Duodenal mucosa (tissue), 2 donors: ENCODE measurements around the gene SDK1.

Experiments used
- H3K27ac ChIP-seq: one replicate; pipeline ENCODE4 v1.7.0; 2013; ENCODE audit warnings: low read depth, low read length
- H3K27me3 ChIP-seq, 2 donors: one replicate each; pipeline ENCODE4 v1.7.0; 2013; ENCODE audit warnings: low read length in 2 of 2, control low read depth in 1 of 2; ENCODE audit not compliant: insufficient read depth in 2 of 2, control insufficient read depth in 1 of 2
- H3K36me3 ChIP-seq, 2 donors: one replicate each; pipeline ENCODE4 v1.7.0; 2013; ENCODE audit warnings: low read length in 2 of 2, control low read depth in 1 of 2; ENCODE audit not compliant: insufficient read depth in 2 of 2, control insufficient read depth in 1 of 2
- H3K4me1 ChIP-seq, 2 donors: one replicate each; pipeline ENCODE4 v1.7.0; 2013; ENCODE audit warnings: low read length in 2 of 2, control low read depth in 1 of 2; ENCODE audit not compliant: insufficient read depth in 2 of 2, control insufficient read depth in 1 of 2
- H3K4me3 ChIP-seq, 2 donors: one replicate each; pipeline ENCODE4 v1.7.0; 2013; ENCODE audit warnings: low read length in 2 of 2, low read depth in 1 of 2
- H3K9ac ChIP-seq, 2 donors: one replicate each; pipeline ENCODE4 v1.7.0; 2013; ENCODE audit warnings: low read length in 2 of 2, low read depth in 1 of 2
- H3K9me3 ChIP-seq, 2 donors: one replicate each; pipeline ENCODE4 v1.7.0; 2013; ENCODE audit warnings: low read length in 2 of 2, control low read depth in 1 of 2; ENCODE audit not compliant: control insufficient read depth in 1 of 2

Gene SDK1

DNA sequence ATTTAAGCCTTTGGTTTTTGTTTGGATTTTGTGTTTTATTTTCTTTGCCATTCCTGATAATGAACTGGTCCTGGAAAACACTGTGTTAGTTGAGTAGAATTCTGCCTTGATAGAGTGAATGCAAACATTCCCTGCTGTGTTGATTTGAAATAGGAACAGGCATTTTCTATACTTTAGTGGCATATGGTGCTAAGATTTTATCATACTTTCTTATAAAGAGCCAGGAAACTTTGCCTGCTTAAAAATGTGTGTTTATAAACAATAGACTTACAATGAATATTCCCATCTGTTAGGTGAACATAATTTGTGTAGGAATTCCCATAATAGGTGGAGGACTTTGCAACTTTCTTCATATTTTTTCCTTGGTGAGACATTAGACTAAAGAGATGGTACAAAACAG is 333.3 kb downstream of the SDK1 start:
- Histone ChIP-seq H3K27me3 (no peaks in the 10 kb centered on the region), H3K4me1 (no peaks in the 10 kb centered on the region), H3K9me3 (peaks cover 0 to 6% of the 10 kb centered on the region in 2 donors), H3K27ac (no peak overlapping the region), H3K9ac (no peak overlapping the region), H3K36me3 (no peaks in the 10 kb centered on the region), H3K4me3 (no peak overlapping the region)

DNA sequence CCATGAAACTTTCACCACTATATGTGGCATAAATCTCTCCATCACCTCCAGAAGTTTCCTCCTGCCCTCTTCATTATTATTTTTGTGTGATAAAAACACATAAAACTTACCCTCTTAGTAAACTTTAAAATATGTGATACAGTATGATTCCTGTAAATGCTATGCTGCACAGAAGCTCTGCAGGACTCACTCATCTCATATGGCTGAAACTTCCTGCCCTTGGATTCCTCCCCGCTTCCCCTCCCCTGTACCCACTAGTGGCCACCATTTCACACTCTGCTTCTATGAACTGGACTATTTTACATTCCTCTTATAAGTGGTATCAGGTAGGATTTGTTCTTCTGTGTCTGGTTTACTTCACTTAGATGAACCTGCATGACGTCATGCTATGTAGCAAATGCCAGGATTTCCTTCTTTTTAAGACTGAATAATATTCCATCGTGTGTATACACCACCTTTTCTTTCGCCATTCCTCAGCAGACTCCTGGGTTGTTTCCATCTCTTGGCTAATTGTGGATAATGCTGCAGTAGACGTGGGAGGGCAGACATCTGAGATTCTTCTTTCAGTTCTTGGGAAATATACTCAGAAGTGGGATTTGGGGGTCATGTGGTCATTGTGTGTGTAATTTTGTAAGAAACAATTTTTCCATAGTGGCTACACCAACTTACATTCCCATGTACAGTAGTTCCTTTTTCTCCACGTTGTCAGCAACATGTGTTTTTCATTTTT is 335.2 kb downstream of the SDK1 start:
- Histone ChIP-seq H3K27ac (no peak overlapping the region), H3K36me3 (no peaks in the 10 kb centered on the region), H3K4me3 (no peak overlapping the region), H3K9ac (no peak overlapping the region), H3K4me1 (no peaks in the 10 kb centered on the region), H3K9me3 (no peaks in the 10 kb centered on the region), H3K27me3 (no peaks in the 10 kb centered on the region)

DNA sequence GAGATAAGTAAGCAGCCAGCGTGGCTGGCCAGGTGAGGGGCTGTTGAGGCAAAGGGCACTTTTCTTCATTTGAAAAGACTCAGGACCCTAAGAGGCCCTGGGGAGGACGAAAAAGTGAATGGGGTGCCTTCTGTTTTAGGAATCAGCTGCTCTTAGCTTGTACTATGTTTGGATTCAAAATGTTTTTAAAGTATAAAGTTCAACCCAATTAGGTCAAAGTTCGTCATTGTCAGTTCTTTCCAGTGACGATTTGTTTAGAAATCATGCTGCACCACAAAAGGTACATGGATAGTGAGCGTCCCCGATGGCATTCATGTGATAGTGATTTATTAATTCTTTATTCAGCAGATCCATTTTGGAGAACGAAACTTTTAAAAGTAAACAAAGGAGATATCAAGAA is 338.2 kb downstream of the SDK1 start:
- Histone ChIP-seq H3K4me3 (no peak overlapping the region), H3K4me1 (no peaks in the 10 kb centered on the region), H3K36me3 (no peaks in the 10 kb centered on the region), H3K27ac (no peak overlapping the region), H3K9me3 (no peaks in the 10 kb centered on the region), H3K27me3 (no peaks in the 10 kb centered on the region), H3K9ac (no peak overlapping the region)

DNA sequence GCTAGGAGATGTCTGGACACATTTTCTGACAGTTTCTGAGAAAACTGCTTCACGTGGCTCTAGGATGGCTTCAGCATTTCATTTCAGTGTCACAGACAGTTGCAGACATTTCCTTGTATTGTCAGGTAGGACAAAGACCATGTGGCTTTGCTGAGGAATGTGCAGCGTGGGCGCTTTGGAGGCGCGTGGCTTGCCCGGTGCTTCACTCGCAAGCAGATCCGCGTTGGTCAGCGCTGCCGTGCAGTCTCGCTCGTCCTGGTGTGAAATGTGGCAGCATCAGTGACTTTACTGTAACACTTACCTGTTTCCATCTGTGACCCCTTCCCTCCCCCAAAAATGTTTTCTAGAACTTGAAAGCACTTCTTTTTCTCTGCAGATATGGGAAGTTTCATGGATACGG is 340.5 kb downstream of the SDK1 start:
- Histone ChIP-seq H3K27ac (no peak overlapping the region), H3K27me3 (no peaks in the 10 kb centered on the region), H3K4me1 (no peaks in the 10 kb centered on the region), H3K4me3 (no peak overlapping the region), H3K36me3 (no peaks in the 10 kb centered on the region), H3K9me3 (no peaks in the 10 kb centered on the region), H3K9ac (no peak overlapping the region)

DNA sequence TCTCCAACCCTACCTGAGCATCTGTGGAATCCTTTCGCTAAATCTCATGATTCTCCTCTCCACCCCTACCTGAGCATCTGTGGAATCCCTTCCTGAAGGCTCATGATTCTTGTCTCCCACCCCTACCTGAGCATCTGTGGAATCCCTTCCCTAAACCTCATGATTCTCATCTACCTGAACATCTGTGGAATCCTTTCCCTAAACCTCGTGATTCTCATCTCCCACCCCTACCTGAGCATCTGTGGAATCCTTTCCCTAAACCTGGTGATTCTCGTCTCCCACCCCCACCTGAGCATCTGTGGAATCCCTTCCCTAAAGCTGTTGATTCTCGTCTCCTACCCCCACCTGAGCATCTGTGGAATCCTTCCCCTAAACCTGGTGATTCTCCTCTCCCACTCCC is 342.0 kb downstream of the SDK1 start:
- H3K27ac ChIP-seq, result no peak overlapping the region
- H3K9me3 ChIP-seq, result no peaks in the 10 kb centered on the region
- H3K36me3 ChIP-seq, result no peaks in the 10 kb centered on the region
- H3K4me1 ChIP-seq, result no peaks in the 10 kb centered on the region
- H3K9ac ChIP-seq, result no peak overlapping the region
- no peaks in the 10 kb centered on the region for H3K27me3 ChIP-seq
- H3K4me3 ChIP-seq, result no peak overlapping the region

DNA sequence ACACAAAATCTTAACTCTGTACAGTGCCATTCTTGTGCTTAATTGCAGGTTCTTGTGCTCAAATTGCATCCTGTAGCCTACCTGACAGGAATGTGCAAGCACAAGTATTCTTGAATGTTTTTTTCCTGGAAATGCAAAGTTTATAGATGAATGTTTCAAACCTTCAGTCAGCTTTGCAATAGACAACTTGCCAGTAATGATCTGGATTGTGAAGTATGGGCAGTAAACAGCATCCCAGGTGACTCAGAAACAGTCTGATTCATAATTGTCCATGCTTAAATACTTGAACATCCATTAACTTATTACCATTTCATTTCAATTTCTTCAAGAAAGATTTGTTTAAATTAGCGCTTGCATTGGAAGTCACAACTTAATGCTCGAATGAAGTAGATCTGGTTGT is 347.2 kb downstream of the SDK1 start:
- Histone ChIP-seq H3K36me3 (no peaks in the 10 kb centered on the region), H3K9me3 (no peaks in the 10 kb centered on the region), H3K4me3 (no peak overlapping the region), H3K27me3 (no peaks in the 10 kb centered on the region), H3K27ac (no peak overlapping the region), H3K4me1 (no peaks in the 10 kb centered on the region), H3K9ac (no peak overlapping the region)

DNA sequence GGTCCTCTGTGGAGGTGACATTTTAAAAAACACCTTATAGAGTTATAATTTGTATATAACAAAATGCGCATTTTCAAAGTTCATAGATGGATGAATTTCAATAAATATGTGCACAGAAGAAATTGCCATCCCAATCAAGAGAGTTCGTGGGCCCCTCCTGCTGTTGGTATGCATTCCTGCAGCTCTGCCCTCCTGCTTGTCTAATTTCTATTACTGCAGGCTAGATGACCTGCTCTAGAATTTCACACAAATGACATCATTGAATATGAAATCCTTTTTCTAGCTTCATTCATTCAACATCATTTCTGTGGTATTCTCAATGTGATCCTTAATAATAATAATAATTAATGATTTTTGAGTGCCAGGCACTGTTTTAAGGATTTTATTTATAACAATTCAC is 348.2 kb downstream of the SDK1 start:
- H3K27me3 ChIP-seq, result no peaks in the 10 kb centered on the region

DNA sequence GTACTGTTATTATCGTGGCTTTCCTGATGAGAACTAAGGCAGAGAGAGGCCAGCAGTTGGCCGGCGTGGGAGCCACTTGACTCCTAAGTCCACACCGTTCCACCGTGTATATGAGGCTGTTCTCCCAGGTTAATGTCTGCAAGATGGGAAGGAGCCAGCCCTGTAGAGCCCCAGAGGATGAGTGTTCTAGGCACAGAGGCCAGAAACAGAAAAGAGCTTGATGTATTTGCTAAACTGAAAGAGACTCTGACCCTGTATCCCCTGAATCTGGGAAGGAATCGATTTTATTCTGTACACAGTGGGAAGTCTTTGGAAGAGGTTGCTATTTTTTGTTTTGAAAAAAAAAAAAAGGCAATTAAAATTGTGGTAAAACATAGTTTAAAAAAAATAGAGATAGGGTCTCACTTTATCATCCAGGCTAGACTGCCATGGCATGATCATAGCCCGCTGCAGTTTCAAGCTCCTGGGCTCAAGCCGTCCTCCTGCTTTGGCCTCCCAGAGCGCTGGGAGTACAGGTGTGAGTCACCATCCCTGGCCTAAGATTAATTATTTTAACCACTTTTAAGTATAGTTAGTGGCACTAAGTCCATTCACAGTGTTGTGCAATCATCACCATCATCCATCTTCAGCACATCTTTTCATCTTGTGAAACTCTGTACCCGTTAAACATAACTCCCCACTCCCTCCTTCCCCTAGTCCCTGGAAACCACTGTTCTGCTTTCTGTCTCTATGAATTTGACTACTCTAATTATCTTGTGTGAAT is 348.8 kb downstream of the SDK1 start:
- Histone ChIP-seq H3K27ac (no peak overlapping the region), H3K4me3 (no peak overlapping the region), H3K27me3 (no peaks in the 10 kb centered on the region), H3K9me3 (no peaks in the 10 kb centered on the region), H3K9ac (no peak overlapping the region), H3K36me3 (no peaks in the 10 kb centered on the region), H3K4me1 (no peaks in the 10 kb centered on the region)

More for the DNA sequence above, 348.2 kb downstream of the SDK1 start:
- Histone ChIP-seq H3K27ac (no peak overlapping the region), H3K9me3 (no peaks in the 10 kb centered on the region), H3K9ac (no peak overlapping the region), H3K36me3 (no peaks in the 10 kb centered on the region), H3K4me1 (no peaks in the 10 kb centered on the region), H3K4me3 (no peak overlapping the region)

DNA sequence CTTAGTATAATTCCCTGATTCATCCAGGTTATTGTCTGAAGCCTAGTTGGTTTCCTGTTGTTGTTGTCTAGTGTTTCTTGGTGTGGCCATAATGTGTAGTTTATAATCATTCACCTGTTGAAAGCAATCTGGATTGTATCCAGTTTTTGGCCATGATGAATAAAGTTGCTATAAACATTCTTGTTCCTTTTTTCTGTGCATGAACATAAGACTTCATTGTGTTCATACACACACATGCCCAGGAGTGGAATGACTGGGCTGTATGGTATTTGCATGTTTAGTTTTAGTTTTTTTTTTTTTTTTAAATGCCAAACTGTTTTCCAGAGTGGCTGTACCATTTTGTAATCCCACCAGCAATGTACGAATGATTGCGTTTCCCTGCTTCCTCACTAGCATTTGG is 349.8 kb downstream of the SDK1 start:
- Histone ChIP-seq H3K9ac (no peak overlapping the region), H3K4me1 (no peaks in the 10 kb centered on the region), H3K27ac (no peak overlapping the region), H3K27me3 (no peaks in the 10 kb centered on the region), H3K9me3 (no peaks in the 10 kb centered on the region), H3K4me3 (no peak overlapping the region), H3K36me3 (no peaks in the 10 kb centered on the region)

DNA sequence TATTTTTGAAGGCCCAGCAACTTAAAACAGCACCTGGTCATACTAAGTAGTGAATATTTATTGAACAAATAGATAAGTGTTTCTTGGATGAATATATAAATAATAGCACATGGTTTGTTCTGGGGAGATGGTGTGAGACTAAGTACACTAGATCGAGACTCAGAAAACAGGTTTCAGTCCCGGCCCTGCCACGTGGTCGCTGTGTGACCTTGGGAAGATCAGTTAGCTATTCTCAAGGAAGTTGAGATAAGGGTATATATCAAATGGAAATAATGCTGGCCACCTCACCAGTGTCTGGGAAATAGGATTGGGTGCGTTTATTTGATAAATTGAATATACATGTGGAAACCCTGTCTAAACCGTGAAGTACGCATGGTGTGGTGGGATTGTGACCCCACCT is 354.6 kb downstream of the SDK1 start:
- H3K9me3 ChIP-seq, result no peaks in the 10 kb centered on the region
- H3K36me3 ChIP-seq, result no peaks in the 10 kb centered on the region
- no peaks in the 10 kb centered on the region for H3K4me1 ChIP-seq
- no peak overlapping the region for H3K9ac ChIP-seq
- H3K4me3 ChIP-seq, result no peak overlapping the region
- H3K27me3 ChIP-seq, result no peaks in the 10 kb centered on the region
- no peak overlapping the region for H3K27ac ChIP-seq
